Uterus (tissue), 4 donors: ENCODE data around the gene ASCL5. TPM values are rescaled to one million over a fixed set of nuclear protein-coding genes. Genes with fewer than 3 reads are reported as not detected.

ENCODE experiments used
- DNase-seq, 2 donors: peaks; one replicate each; pipeline ENCODE4 v3.0.0-alpha.2; 2019 to 2020
- H3K27ac ChIP-seq, 2 donors: fragments of 200-600 bp; sonication (generic); 1 replicate in 1 of 2; 2 replicates in 1 of 2; pipeline ENCODE4 v1.5.1; 2016 to 2018
- H3K27me3 ChIP-seq, 2 donors: fragments of 200-600 bp; sonication (generic); one replicate each; pipeline ENCODE4 v1.5.1; 2018 to 2019; ENCODE audit warnings: control low read depth in 1 of 2
- H3K36me3 ChIP-seq, 2 donors: fragments of 200-600 bp; sonication (generic); one replicate each; pipeline ENCODE4 v1.5.1; 2019; ENCODE audit warnings: control low read depth in 1 of 2
- H3K4me1 ChIP-seq, 2 donors: fragments of 200-600 bp; sonication (generic); one replicate each; pipeline ENCODE4 v1.5.1; 2018 to 2019; ENCODE audit warnings: control low read depth in 1 of 2
- H3K4me3 ChIP-seq, 2 donors: fragments of 200-600 bp; sonication (generic); 1 replicate in 1 of 2; 2 replicates in 1 of 2; pipeline ENCODE4 v1.5.1; 2018 to 2019; ENCODE audit warnings: mild to moderate bottlenecking in 1 of 2
- H3K9me3 ChIP-seq, 2 donors: fragments of 200-600 bp; sonication (generic); one replicate each; pipeline ENCODE4 v1.5.1; 2019; ENCODE audit warnings: control low read depth in 1 of 2
- POLR2A ChIP-seq, 2 donors: fragments of 450-650 bp; IDR thresholded peaks; one replicate each; pipeline ENCODE4 v1.6.1; 2016; ENCODE audit warnings: antibody characterized with exemption in 2 of 2, mild to moderate bottlenecking in 1 of 2, moderate library complexity in 1 of 2
- intact Hi-C: fragments of 100-400 bp; cut with DNase I; formaldehyde crosslinking; loops from one replicate; pipeline ENCODE4 v1.15.1; 2023; ENCODE audit warnings: low total_unique reads
- total RNA-seq, 4 donors: library from RNA; depleted of rRNA in 3 of 4; stranded (reverse); fragments of >200 nt in 3 of 4; gene quantifications; one replicate each; pipeline versions ENCODE4 v1.1.0 to v1.2.4, GENCODE V29; 2014 to 2023
- TF ChIP-seq, protein P1 (sequence below), 4 experiments: fragments of 200-600 bp in 2 of 4; fragments of 450-650 bp in 2 of 4; sonication (generic) in 2 of 4; IDR thresholded peaks; one replicate each; pipeline ENCODE4 v1.5.1; 2016 to 2019; ENCODE audit warnings: antibody characterized with exemption in 4 of 4, mild to moderate bottlenecking in 2 of 4, moderate library complexity in 1 of 4
- donor health status: DM: yes; HTN: yes; CAD: no.

Gene ASCL5
- total RNA-seq, 4 donors from 2014 or later, result not detected

DNA sequence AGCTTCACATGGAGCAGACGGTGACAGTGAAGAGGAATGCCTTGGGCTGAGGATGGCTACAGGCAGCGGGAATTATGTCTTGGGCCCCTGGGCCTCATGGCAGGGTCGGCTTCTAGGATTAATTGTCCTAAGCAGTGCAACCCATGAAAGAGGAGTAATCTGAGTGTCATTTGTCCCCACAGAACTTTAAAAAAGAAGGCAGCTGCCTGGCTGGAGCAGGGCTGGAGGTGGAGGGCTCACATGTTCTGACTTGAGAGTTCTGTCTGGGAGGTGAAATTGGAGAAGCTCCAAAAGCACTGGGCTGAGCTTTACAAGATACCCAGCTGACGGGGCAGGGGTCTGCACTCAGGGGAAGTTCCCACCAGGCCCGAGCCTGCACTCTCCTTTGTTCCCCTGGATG lies 37.4 kb downstream of the ASCL5 start:
- intact Hi-C loops, result no loop called here
- no peak overlapping the region for H3K27ac ChIP-seq
- no peak for TF ChIP-seq POLR2A (IDR thresholded peaks at IDR 0.05)
- TF ChIP-seq, protein P1, sequence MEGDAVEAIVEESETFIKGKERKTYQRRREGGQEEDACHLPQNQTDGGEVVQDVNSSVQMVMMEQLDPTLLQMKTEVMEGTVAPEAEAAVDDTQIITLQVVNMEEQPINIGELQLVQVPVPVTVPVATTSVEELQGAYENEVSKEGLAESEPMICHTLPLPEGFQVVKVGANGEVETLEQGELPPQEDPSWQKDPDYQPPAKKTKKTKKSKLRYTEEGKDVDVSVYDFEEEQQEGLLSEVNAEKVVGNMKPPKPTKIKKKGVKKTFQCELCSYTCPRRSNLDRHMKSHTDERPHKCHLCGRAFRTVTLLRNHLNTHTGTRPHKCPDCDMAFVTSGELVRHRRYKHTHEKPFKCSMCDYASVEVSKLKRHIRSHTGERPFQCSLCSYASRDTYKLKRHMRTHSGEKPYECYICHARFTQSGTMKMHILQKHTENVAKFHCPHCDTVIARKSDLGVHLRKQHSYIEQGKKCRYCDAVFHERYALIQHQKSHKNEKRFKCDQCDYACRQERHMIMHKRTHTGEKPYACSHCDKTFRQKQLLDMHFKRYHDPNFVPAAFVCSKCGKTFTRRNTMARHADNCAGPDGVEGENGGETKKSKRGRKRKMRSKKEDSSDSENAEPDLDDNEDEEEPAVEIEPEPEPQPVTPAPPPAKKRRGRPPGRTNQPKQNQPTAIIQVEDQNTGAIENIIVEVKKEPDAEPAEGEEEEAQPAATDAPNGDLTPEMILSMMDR (IDR thresholded peaks at IDR 0.05), result no peak

DNA sequence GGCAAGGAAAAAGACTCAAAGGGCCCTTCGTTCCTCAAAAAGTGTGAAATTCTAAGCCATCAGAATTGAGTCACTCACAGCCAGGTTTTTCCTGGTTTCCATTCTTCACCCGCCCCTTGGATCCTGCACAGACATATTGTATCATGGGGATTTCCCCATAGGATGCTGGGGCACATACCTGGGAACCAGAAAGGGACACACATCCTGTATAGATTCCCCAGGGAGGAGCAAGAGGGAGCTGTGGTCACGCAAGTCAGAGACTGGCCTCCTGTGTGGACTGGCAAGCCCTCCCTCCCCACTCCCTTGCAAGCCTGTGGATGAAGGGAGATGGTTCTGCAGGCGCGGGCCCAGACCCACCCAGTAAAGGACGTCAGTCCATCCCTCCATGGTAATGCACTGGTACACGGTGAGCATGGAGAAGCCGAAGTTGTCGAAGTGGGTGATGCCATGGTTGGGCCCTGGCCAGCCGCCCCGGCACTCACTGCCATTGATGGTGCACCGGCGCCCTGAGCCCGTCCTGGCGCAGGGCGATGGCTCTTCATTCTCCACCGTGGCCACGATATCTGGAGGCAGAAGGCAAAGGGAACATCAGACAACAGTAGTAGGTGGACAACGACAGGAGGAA lies 38.0 kb downstream of the ASCL5 start:
- Histone ChIP-seq H3K27ac (no peak overlapping the region), H3K4me3 (no peak overlapping the region), H3K9me3 (no peaks in the 10 kb centered on the region), H3K36me3 (no peaks in the 10 kb centered on the region), H3K4me1 (no peaks in the 10 kb centered on the region), H3K27me3 (no peaks in the 10 kb centered on the region)
- DNase-seq, result no peak
- TF ChIP-seq, protein P1 (IDR thresholded peaks at IDR 0.05), result no peak
- no peak for TF ChIP-seq POLR2A (IDR thresholded peaks at IDR 0.05)
- intact Hi-C loops, result no loop called here

More for the DNA sequence above, 37.4 kb downstream of the ASCL5 start:
- no peaks in the 10 kb centered on the region for H3K4me1 ChIP-seq
- DNase-seq, result no peak
- no peaks in the 10 kb centered on the region for H3K36me3 ChIP-seq
- no peak overlapping the region for H3K4me3 ChIP-seq
- H3K9me3 ChIP-seq, result no peaks in the 10 kb centered on the region
- no peaks in the 10 kb centered on the region for H3K27me3 ChIP-seq

- intact Hi-C loops, result no loop called here
- Histone ChIP-seq H3K4me3 (no peak overlapping the region), H3K27me3 (no peaks in the 10 kb centered on the region), H3K27ac (no peak overlapping the region), H3K9me3 (no peaks in the 10 kb centered on the region), H3K4me1 (no peaks in the 10 kb centered on the region), H3K36me3 (no peaks in the 10 kb centered on the region)
- no peak for TF ChIP-seq POLR2A (IDR thresholded peaks at IDR 0.05)
- TF ChIP-seq, protein P1 (IDR thresholded peaks at IDR 0.05), result no peak
- DNase-seq, result no peak
Observed at GRCh38 chr1:201088395-201088794, 38.6 kb downstream of the ASCL5 start.

GRCh38 chr1:201085902-201086735 lies 40.9 kb downstream of the ASCL5 start:
- intact Hi-C loops, result no loop called here
- no peaks in the 10 kb centered on the region for H3K4me1 ChIP-seq
- H3K36me3 ChIP-seq, result no peaks in the 10 kb centered on the region
- TF ChIP-seq, protein P1 (IDR thresholded peaks at IDR 0.05), result peak; percentile 45 to 54 (median 46)
- TF ChIP-seq POLR2A (IDR thresholded peaks at IDR 0.05), result no peak
- H3K27ac ChIP-seq, result no peak overlapping the region
- DNase-seq, result peak; percentile 25 to 31
- H3K4me3 ChIP-seq, result no peak overlapping the region
- H3K27me3 ChIP-seq, result no peaks in the 10 kb centered on the region
- no peaks in the 10 kb centered on the region for H3K9me3 ChIP-seq

DNA sequence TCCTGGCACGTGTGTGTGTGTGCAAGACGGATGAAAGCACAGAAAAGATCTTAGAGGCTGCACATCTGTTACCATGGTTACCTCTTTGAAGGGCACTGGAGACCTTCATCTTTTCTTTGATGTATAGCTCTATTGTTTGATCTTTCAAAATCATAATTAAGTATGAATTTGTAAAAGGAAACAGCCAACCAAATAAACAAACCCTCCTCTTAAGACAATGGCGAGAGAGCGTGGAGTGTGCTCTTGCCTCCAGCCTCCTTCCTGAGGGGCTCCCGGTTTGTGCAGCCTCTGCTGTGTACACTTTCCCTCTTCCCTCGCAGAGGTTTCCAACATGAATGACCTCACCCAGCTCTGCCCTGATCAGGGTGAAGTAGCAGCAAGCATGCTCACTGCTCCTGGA lies 42.7 kb downstream of the ASCL5 start:
- intact Hi-C loops, result no loop called here
- H3K27me3 ChIP-seq, result no peaks in the 10 kb centered on the region

More for the DNA sequence above, 42.7 kb downstream of the ASCL5 start:
- Histone ChIP-seq H3K4me1 (no peaks in the 10 kb centered on the region), H3K36me3 (no peaks in the 10 kb centered on the region), H3K9me3 (no peaks in the 10 kb centered on the region), H3K27ac (no peak overlapping the region), H3K4me3 (no peak overlapping the region)
- no peak for DNase-seq
- TF ChIP-seq, protein P1 (IDR thresholded peaks at IDR 0.05), result no peak
- TF ChIP-seq POLR2A (IDR thresholded peaks at IDR 0.05), result no peak
